Esophagus squamous epithelium (tissue), 5 donors: ENCODE data around the gene TRIM59. TPM values are rescaled to one million over a fixed set of nuclear protein-coding genes. Genes with fewer than 3 reads are reported as not detected.

ENCODE experiments used
- DNase-seq: peaks from one replicate; lab custom pipeline; 2025; lab: John Stamatoyannopoulos, UW
- H3K27ac ChIP-seq, 4 donors: fragments of 200-600 bp; sonication (generic); one replicate each; pipeline ENCODE4 v1.5.1; 2016 to 2019; ENCODE audit warnings: mild to moderate bottlenecking in 1 of 4
- H3K27me3 ChIP-seq, 4 donors: fragments of 200-600 bp; sonication (generic); 1 replicate in 3 of 4; 2 replicates in 1 of 4; pipeline versions ENCODE4 v1.5.1 to v1.6.0; 2017 to 2021; ENCODE audit warnings: antibody characterized with exemption in 1 of 4
- H3K36me3 ChIP-seq, 3 donors: fragments of 200-600 bp; sonication (generic); one replicate each; pipeline ENCODE4 v1.5.1; 2016 to 2019
- H3K4me1 ChIP-seq, 3 donors: fragments of 200-600 bp; sonication (generic); one replicate each; pipeline ENCODE4 v1.5.1; 2017 to 2019
- H3K4me3 ChIP-seq, 4 donors: fragments of 200-600 bp; sonication (generic); 1 replicate in 3 of 4; 2 replicates in 1 of 4; pipeline ENCODE4 v1.5.1; 2016 to 2019; ENCODE audit warnings: mild to moderate bottlenecking in 2 of 4, moderate library complexity in 1 of 4
- H3K9me3 ChIP-seq, 3 donors: fragments of 200-600 bp; sonication (generic); one replicate each; pipeline ENCODE4 v1.5.1; 2016 to 2019
- CTCF ChIP-seq, 6 experiments: fragments of 450-650 bp in 4 of 6; fragments of 200-600 bp in 2 of 6; sonication (generic) in 2 of 6; IDR thresholded peaks; one replicate each; pipeline ENCODE4 v1.5.1; 2016 to 2019; ENCODE audit warnings: antibody characterized with exemption in 6 of 6, mild to moderate bottlenecking in 4 of 6, moderate library complexity in 4 of 6
- POLR2A ChIP-seq, 4 donors: fragments of 450-650 bp; IDR thresholded peaks; one replicate each; pipeline ENCODE4 v1.6.1; 2017; ENCODE audit warnings: antibody characterized with exemption in 4 of 4, mild to moderate bottlenecking in 4 of 4, moderate library complexity in 3 of 4
- WGBS, 2 donors: methylation state at CpG; one replicate each; pipeline ENCODE4 v1.1.5; 2018; 5-methylcytosine and 5-hydroxymethylcytosine counted together
- intact Hi-C: fragments of 100-400 bp; cut with DNase I; formaldehyde crosslinking; loops from one replicate; pipeline ENCODE4 v1.15.0; 2022
- total RNA-seq, 4 donors: library from RNA; depleted of rRNA; stranded (reverse); fragments of >200 nt; gene quantifications; one replicate each; pipeline ENCODE4 v1.1.0, GENCODE V29; 2016
- donor health status: DM: yes; HTN: yes; CAD: no.

TRIM59 gene
- total RNA-seq, 4 donors from 2014 or later = 4.9 to 14.7 (median 8.9) TPM

GRCh38 chr3:160464321-160464720 is 14.7 kb upstream of the TRIM59 start:
- Histone ChIP-seq H3K36me3 (no peaks in the 10 kb centered on the region), H3K27ac (no peak overlapping the region), H3K4me1 (no peaks in the 10 kb centered on the region), H3K27me3 (peaks cover 0 to 26% (median 0%) of the 10 kb centered on the region in 4 donors), H3K9me3 (no peaks in the 10 kb centered on the region), H3K4me3 (no peak overlapping the region)
- WGBS, 2 donors = 80 to 87% methylated on average over 2 of the region's 2 CpGs
- intact Hi-C loops = no loop called here
- no peak for DNase-seq
- TF ChIP-seq POLR2A (IDR thresholded peaks at IDR 0.05) (no peak), CTCF (IDR thresholded peaks at IDR 0.05) (no peak)

- Histone ChIP-seq H3K27ac (no peak overlapping the region), H3K27me3 (peaks cover 0 to 18% (median 0%) of the 10 kb centered on the region in 4 donors), H3K4me1 (no peaks in the 10 kb centered on the region), H3K4me3 (no peak overlapping the region), H3K36me3 (no peaks in the 10 kb centered on the region), H3K9me3 (no peaks in the 10 kb centered on the region)
- intact Hi-C loops = no loop called here
- TF ChIP-seq POLR2A (IDR thresholded peaks at IDR 0.05) = no peak
- no peak for TF ChIP-seq CTCF (IDR thresholded peaks at IDR 0.05)
- 43 to 88% methylated on average over 1 of the region's 3 CpGs for WGBS, 2 donors
- no peak for DNase-seq
Observed at GRCh38 chr3:160460033-160460432, 10.4 kb upstream of the TRIM59 start.

- H3K4me1 ChIP-seq = no peaks in the 10 kb centered on the region
- WGBS, 2 donors = 80 to 84% methylated on average over 8 to 9 of the region's 9 CpGs
- no peak overlapping the region for H3K4me3 ChIP-seq
- H3K36me3 ChIP-seq = no peaks in the 10 kb centered on the region
- no peak for TF ChIP-seq CTCF (IDR thresholded peaks at IDR 0.05)
- no peak for TF ChIP-seq POLR2A (IDR thresholded peaks at IDR 0.05)
- H3K27ac ChIP-seq = no peak overlapping the region
- H3K9me3 ChIP-seq = no peaks in the 10 kb centered on the region
- DNase-seq = no peak
- intact Hi-C loops = no loop called here
- H3K27me3 ChIP-seq = peaks cover 0 to 18% (median 0%) of the 10 kb centered on the region in 4 donors
Observed at GRCh38 chr3:160459450-160459970, 9.9 kb upstream of the TRIM59 start.

- no peaks in the 10 kb centered on the region for H3K4me1 ChIP-seq
- H3K36me3 ChIP-seq = no peaks in the 10 kb centered on the region
- no peaks in the 10 kb centered on the region for H3K9me3 ChIP-seq
- intact Hi-C loops = no loop called here
- DNase-seq = no peak
- peaks cover 0 to 14% (median 0%) of the 10 kb centered on the region in 4 donors for H3K27me3 ChIP-seq
- TF ChIP-seq CTCF (IDR thresholded peaks at IDR 0.05) (no peak), POLR2A (IDR thresholded peaks at IDR 0.05) (no peak)
- H3K4me3 ChIP-seq = no peak overlapping the region
- H3K27ac ChIP-seq = no peak overlapping the region
- 71 to 73% methylated on average over 4 of the region's 4 CpGs for whole genome bisulfite sequencing, 2 donors
Observed at GRCh38 chr3:160458151-160458550, 8.6 kb upstream of the TRIM59 start.

- TF ChIP-seq POLR2A (IDR thresholded peaks at IDR 0.05) (no peak), CTCF (IDR thresholded peaks at IDR 0.05) (no peak)
- no peak for DNase-seq
- no peaks in the 10 kb centered on the region for H3K4me1 ChIP-seq
- H3K27me3 ChIP-seq = peaks cover 0 to 8% (median 0%) of the 10 kb centered on the region in 4 donors
- intact Hi-C loops = no loop called here
- H3K4me3 ChIP-seq = no peak overlapping the region
- 88 to 90% methylated on average over 3 of the region's 3 CpGs for WGBS, 2 donors
- no peaks in the 10 kb centered on the region for H3K9me3 ChIP-seq
- H3K27ac ChIP-seq = no peak overlapping the region
- no peaks in the 10 kb centered on the region for H3K36me3 ChIP-seq
Observed at GRCh38 chr3:160455846-160456245, 6.3 kb upstream of the TRIM59 start.
